Panc1 (cell line): ENCODE measurements around the gene P2RY6. TPM values are rescaled to one million over a fixed set of nuclear protein-coding genes. Genes with fewer than 3 reads are reported as not detected.
A peak's percentile ranks its signal among the peaks of the same experiment; 100 is the strongest.

Source experiments
- ATAC-seq: fragments of 200-7000 bp; cut with Tn5 transposase; 2 replicates; pipeline ENCODE4 v1.9.1; 2020; ENCODE audit warnings: mild to moderate bottlenecking, moderate library complexity
- BruUV-seq: library from RNA; stranded (reverse); fragments of 400-500 nt; replicated peaks from 2 replicates; lab custom pipeline; 2021; lab: Mats Ljungman, UMichigan
- CTCF ChIA-PET: fragments of 300-600 bp; sonication (Branson Sonifier 250); formaldehyde crosslinking; loops from one replicate; lab custom pipeline; 2022; ENCODE audit warnings: antibody characterized with exemption; lab: Charles Lee
- POLR2A ChIA-PET: fragments of 300-600 bp; sonication (Branson Sonifier 250); formaldehyde crosslinking; loops from one replicate; lab custom pipeline; 2022; ENCODE audit warnings: antibody characterized with exemption; lab: Charles Lee
- DNase-seq: peaks from one replicate; pipeline ENCODE4 v3.0.0-alpha.2; 2010; ENCODE audit warnings: low read depth, low spot score
- H3K27ac ChIP-seq: 2 replicates; pipeline ENCODE4 v1.5.1; 2011; ENCODE audit warnings: mild to moderate bottlenecking, low read length, inconsistent platforms
- H3K27me3 ChIP-seq: fragments of 200-500 bp; sonication (Bioruptor generic); 2 replicates; pipeline ENCODE4 v1.6.0; 2014; ENCODE audit warnings: low read length, inconsistent platforms; ENCODE audit not compliant: control insufficient read depth, insufficient read depth
- H3K36me3 ChIP-seq: fragments of 200-500 bp; sonication (Bioruptor generic); 2 replicates; pipeline ENCODE4 v1.5.1; 2014; ENCODE audit warnings: inconsistent platforms, mild to moderate bottlenecking, low read length, moderate library complexity; ENCODE audit not compliant: control insufficient read depth, insufficient read depth
- H3K4me1 ChIP-seq: 2 replicates; pipeline ENCODE4 v1.5.1; 2011; ENCODE audit warnings: inconsistent platforms, mild to moderate bottlenecking, low read length, moderate library complexity; ENCODE audit not compliant: control insufficient read depth, insufficient read depth
- H3K4me3 ChIP-seq, 2 experiments: 2 replicates each; pipeline ENCODE4 v1.5.1; 2011 to 2012; ENCODE audit warnings: low read depth in 2 of 2, low read length in 2 of 2, mild to moderate bottlenecking in 2 of 2, inconsistent platforms in 1 of 2, moderate library complexity in 1 of 2
- H3K9me3 ChIP-seq: fragments of 200-500 bp; sonication (Bioruptor generic); 2 replicates; pipeline ENCODE4 v1.5.1; 2014; ENCODE audit warnings: low read depth, mild to moderate bottlenecking, inconsistent platforms, low read length, moderate library complexity; ENCODE audit not compliant: control insufficient read depth, insufficient read depth
- CTCF ChIP-seq: fragments of 450-650 bp; IDR thresholded peaks from 2 replicates; pipeline ENCODE4 v1.5.1; 2017; ENCODE audit warnings: mild to moderate bottlenecking
- POLR2AphosphoS5 ChIP-seq: IDR thresholded peaks from 2 replicates; pipeline ENCODE4 v1.6.1; 2012; ENCODE audit warnings: mild to moderate bottlenecking, low read depth, low read length, moderate library complexity
- SIN3A ChIP-seq: IDR thresholded peaks from 2 replicates; pipeline ENCODE4 v1.6.1; 2012; ENCODE audit warnings: low read depth, mild to moderate bottlenecking, low read length, moderate library complexity, borderline replicate concordance; ENCODE audit not compliant: insufficient read depth
- TCF7L2 ChIP-seq: IDR thresholded peaks from 2 replicates; pipeline ENCODE4 v1.6.1; 2011; ENCODE audit warnings: mild to moderate bottlenecking, low read depth, low read length, inconsistent platforms
- in situ Hi-C: cut with HindIII; loops from 2 replicates; pipeline ENCODE4 v1.10.0; 2016; ENCODE audit warnings: low sequenced_read_pairs, low pct_unique_long_range_greater_than_20kb
- intact Hi-C: fragments of 100-400 bp; cut with micrococcal nuclease; formaldehyde crosslinking; loops from one replicate; pipeline ENCODE4 v1.10.0; 2022; ENCODE audit not compliant: unreplicated experiment
- total RNA-seq: library from RNA; stranded (reverse); gene quantifications from one replicate; pipeline ENCODE4 v1.2.1, GENCODE V29; 2021; ENCODE audit not compliant: unreplicated experiment
- TF ChIP-seq, protein P1 (sequence below), 2 experiments: IDR thresholded peaks; 2 replicates each; pipeline ENCODE4 v1.6.1; 2011 to 2012; ENCODE audit warnings: low read depth in 2 of 2, control low read depth in 1 of 2, low read length in 1 of 2, mild to moderate bottlenecking in 1 of 2, moderate library complexity in 1 of 2; ENCODE audit not compliant: insufficient read depth in 1 of 2

P2RY6 gene
- total RNA-seq, 1 experiment from 2014 or later: 0.59 TPM

DNA sequence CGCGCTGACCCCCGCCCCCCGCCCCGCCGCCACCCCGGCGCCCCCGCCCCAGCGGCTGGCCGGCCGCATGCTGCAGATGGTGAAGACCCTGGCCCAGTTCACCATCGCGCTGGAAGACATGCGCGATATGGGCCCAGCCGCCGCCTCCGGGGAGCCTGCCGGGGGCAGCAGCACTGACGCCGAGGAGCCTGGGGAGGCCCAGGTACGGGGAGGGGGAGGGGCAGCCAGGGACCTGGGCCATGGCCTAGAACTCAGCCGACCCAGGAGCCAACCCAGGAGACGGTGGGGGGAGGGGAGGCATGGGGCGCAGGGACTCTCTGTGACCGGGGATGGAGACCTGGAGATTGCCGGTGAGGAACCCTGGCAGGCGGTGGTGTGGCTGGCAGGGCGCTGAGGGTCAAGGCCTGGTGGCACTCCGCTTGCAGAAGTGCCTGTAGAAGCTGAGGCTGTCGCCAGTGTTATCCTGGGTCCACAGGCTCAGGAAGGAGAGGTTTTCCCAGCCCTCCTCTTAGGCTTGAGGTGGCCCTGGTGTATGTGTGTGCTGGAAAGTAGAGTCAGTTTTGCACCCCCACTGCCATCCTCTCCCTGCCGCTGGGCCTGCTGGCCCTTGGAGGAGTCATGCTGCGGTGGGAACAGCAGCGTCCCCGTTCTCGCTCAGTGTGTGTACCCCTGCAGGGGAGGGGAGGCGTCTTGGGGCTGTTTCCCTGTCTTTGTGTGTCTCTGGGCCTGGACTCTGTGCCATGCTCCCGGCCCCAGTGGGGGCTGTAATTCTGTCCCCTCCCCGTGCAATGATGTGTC, 71.1 kb downstream of the P2RY6 start:
- ChIA-PET POLR2A (no interaction called here), CTCF (interaction anchor here (1.7 kb wide), 1 partner anchor 8 kb away, joined by 4 read pairs; no protein-coding TSS in a partner anchor)
- H3K27ac ChIP-seq: no peak overlapping the region
- H3K27me3 ChIP-seq: no peaks in the 10 kb centered on the region
- H3K36me3 ChIP-seq: no peaks in the 10 kb centered on the region
- H3K9me3 ChIP-seq: no peaks in the 10 kb centered on the region
- peak overlapping the region in 1 of 2 experiments; percentile 8; a peak in 1 of 4 replicates for H3K4me3 ChIP-seq
- DNase-seq (no peak), ATAC-seq (peak; percentile 6)
- H3K4me1 ChIP-seq: peaks cover 6% of the 10 kb centered on the region
- BruUV-seq: no TSS peak
- no peak for TF ChIP-seq POLR2AphosphoS5
- no peak for TF ChIP-seq CTCF
- TF ChIP-seq TCF7L2: no peak
- TF ChIP-seq, protein P1, sequence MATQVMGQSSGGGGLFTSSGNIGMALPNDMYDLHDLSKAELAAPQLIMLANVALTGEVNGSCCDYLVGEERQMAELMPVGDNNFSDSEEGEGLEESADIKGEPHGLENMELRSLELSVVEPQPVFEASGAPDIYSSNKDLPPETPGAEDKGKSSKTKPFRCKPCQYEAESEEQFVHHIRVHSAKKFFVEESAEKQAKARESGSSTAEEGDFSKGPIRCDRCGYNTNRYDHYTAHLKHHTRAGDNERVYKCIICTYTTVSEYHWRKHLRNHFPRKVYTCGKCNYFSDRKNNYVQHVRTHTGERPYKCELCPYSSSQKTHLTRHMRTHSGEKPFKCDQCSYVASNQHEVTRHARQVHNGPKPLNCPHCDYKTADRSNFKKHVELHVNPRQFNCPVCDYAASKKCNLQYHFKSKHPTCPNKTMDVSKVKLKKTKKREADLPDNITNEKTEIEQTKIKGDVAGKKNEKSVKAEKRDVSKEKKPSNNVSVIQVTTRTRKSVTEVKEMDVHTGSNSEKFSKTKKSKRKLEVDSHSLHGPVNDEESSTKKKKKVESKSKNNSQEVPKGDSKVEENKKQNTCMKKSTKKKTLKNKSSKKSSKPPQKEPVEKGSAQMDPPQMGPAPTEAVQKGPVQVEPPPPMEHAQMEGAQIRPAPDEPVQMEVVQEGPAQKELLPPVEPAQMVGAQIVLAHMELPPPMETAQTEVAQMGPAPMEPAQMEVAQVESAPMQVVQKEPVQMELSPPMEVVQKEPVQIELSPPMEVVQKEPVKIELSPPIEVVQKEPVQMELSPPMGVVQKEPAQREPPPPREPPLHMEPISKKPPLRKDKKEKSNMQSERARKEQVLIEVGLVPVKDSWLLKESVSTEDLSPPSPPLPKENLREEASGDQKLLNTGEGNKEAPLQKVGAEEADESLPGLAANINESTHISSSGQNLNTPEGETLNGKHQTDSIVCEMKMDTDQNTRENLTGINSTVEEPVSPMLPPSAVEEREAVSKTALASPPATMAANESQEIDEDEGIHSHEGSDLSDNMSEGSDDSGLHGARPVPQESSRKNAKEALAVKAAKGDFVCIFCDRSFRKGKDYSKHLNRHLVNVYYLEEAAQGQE (IDR thresholded peaks at IDR 0.05; ENCODE audit: insufficient read depth in 1 of 2, low read depth in 2 of 2, low read length in 1 of 2): no peak
- no peak for TF ChIP-seq SIN3A
- intact Hi-C loops: no loop called here
- in situ Hi-C loops: no loop called here

- BruUV-seq: no TSS peak
- DNase-seq (no peak), ATAC-seq (no peak)
- Histone ChIP-seq H3K9me3 (no peaks in the 10 kb centered on the region), H3K4me3 (no peak overlapping the region), H3K36me3 (no peaks in the 10 kb centered on the region), H3K27ac (no peak overlapping the region), H3K27me3 (no peaks in the 10 kb centered on the region), H3K4me1 (peaks cover 6% of the 10 kb centered on the region)
- CTCF ChIA-PET: interaction anchor here (0.5 kb wide), 1 partner anchor 791 kb away, joined by 5 read pairs; no protein-coding TSS in a partner anchor
- POLR2A ChIA-PET: no interaction called here
- intact Hi-C loops: no loop called here
- in situ Hi-C loops: no loop called here
- TF ChIP-seq CTCF: no peak
- TF ChIP-seq SIN3A: no peak
- TF ChIP-seq POLR2AphosphoS5: no peak
- TF ChIP-seq, protein P1 (IDR thresholded peaks at IDR 0.05; ENCODE audit: insufficient read depth in 1 of 2, low read depth in 2 of 2, low read length in 1 of 2): no peak
- TF ChIP-seq TCF7L2: no peak
These were observed 72.1 kb downstream of the P2RY6 start for GRCh38 chr11:73344191-73344607.
